K562 (cell line): ENCODE data around the gene NPTXR. TPM values are rescaled to one million over a fixed set of nuclear protein-coding genes. Genes with fewer than 3 reads are reported as not detected.

Experiments used
- ATAC-seq: fragments of 200-7000 bp; cut with Tn5 transposase; 3 replicates; pipeline ENCODE4 v1.9.1; 2020; ENCODE audit warnings: moderate library complexity
- BruUV-seq: library from RNA; stranded (reverse); fragments of 400-500 nt; replicated peaks from 2 replicates; lab custom pipeline; 2021; lab: Mats Ljungman, UMichigan
- CTCF ChIA-PET: fragments of 300-600 bp; formaldehyde crosslinking; extraction: SDS; loops from one replicate; lab custom pipeline; 2021; ENCODE audit warnings: low intra/inter-chr PET ratio; lab: Yijun Ruan, JAX
- POLR2A ChIA-PET: fragments of 300-600, 350-650 bp; sonication (Branson Sonifier 250); formaldehyde crosslinking; extraction: SDS; loops from one replicate; lab custom pipeline; 2021; ENCODE audit warnings: antibody characterized with exemption, inconsistent platforms; lab: Yijun Ruan, JAX
- DNase-seq, 4 experiments: peaks; one replicate each; pipeline versions ENCODE4 v3.0.0 to v3.0.0-alpha.2; 2011 to 2018; ENCODE audit warnings: low spot score in 3 of 4, mixed read lengths in 3 of 4; ENCODE audit errors: extremely low read depth in 1 of 4
- FAIRE-seq: peaks from 2 replicates; lab custom pipeline; 2011; peaks lifted over from hg19 to GRCh38; lab: Jason Lieb, UNC
- H2AFZ ChIP-seq: 2 replicates; pipeline ENCODE4 v1.6.0; 2011; ENCODE audit warnings: low read depth, low read length, control low read depth, inconsistent platforms
- H3K27ac ChIP-seq: fragments of 200-600 bp; 3 replicates; pipeline ENCODE4 v1.8.0; 2011; ENCODE audit warnings: low read depth, mild to moderate bottlenecking, control low read depth, inconsistent platforms, low read length, moderate library complexity, mixed read lengths; ENCODE audit errors: extremely low read depth
- H3K27me3 ChIP-seq, 2 experiments: fragments of 300-600 bp in 1 of 2; 2 replicates in 1 of 2; 3 replicates in 1 of 2; pipeline versions ENCODE4 v1.6.0 to v1.8.0; 2011; ENCODE audit warnings: inconsistent platforms in 2 of 2, low read length in 2 of 2, mild to moderate bottlenecking in 1 of 2, mixed read lengths in 1 of 2, moderate library complexity in 1 of 2; ENCODE audit not compliant: control insufficient read depth in 2 of 2, insufficient read depth in 2 of 2
- H3K36me3 ChIP-seq: fragments of 300-600 bp; 3 replicates; pipeline ENCODE4 v1.8.0; 2011; ENCODE audit warnings: mild to moderate bottlenecking, low read length, inconsistent platforms; ENCODE audit not compliant: control insufficient read depth, insufficient read depth
- H3K4me1 ChIP-seq, 2 experiments: fragments of 200-600 bp in 1 of 2; replicated peaks in 1 of 2; 2 replicates in 1 of 2; 3 replicates in 1 of 2; pipeline versions ENCODE4 v1.5.1 to v1.8.0; 2011; ENCODE audit warnings: inconsistent platforms in 2 of 2, low read length in 2 of 2, mild to moderate bottlenecking in 1 of 2, mixed read lengths in 1 of 2, moderate library complexity in 1 of 2; ENCODE audit not compliant: control insufficient read depth in 2 of 2, insufficient read depth in 2 of 2
- H3K4me2 ChIP-seq: 2 replicates; pipeline ENCODE4 v1.6.1; 2011; ENCODE audit warnings: low read length, control low read depth, inconsistent platforms, mixed read lengths; ENCODE audit not compliant: insufficient read depth
- H3K4me3 ChIP-seq: fragments of 200-600 bp; sonication (generic), shearing (Covaris generic); 2 replicates; pipeline ENCODE4 v1.5.1; 2016; ENCODE audit warnings: control low read depth, inconsistent platforms
- H3K79me2 ChIP-seq: fragments of 200-600 bp; 3 replicates; pipeline ENCODE4 v1.8.0; 2011; ENCODE audit warnings: low read length, inconsistent platforms; ENCODE audit not compliant: control insufficient read depth, insufficient read depth
- H3K9ac ChIP-seq, 2 experiments: 2 replicates each; pipeline versions ENCODE4 v1.6.0 to v1.6.1; 2011; ENCODE audit warnings: low read depth in 2 of 2, low read length in 2 of 2, control low read depth in 1 of 2, inconsistent platforms in 1 of 2, mild to moderate bottlenecking in 1 of 2, mixed read lengths in 1 of 2; ENCODE audit not compliant: insufficient read depth in 1 of 2
- H3K9me1 ChIP-seq: one replicate; pipeline ENCODE4 v1.6.0; 2011; ENCODE audit warnings: inconsistent platforms, mild to moderate bottlenecking, low read length, moderate library complexity; ENCODE audit not compliant: control insufficient read depth, insufficient read depth
- H3K9me3 ChIP-seq: replicated peaks from 2 replicates; pipeline ENCODE4 v1.5.1; 2011; ENCODE audit warnings: low read depth, low read length, inconsistent platforms; ENCODE audit not compliant: control insufficient read depth, insufficient read depth
- H4K20me1 ChIP-seq: replicated peaks from 2 replicates; pipeline ENCODE4 v1.6.1; 2011; ENCODE audit warnings: low read length, inconsistent platforms, mixed read lengths; ENCODE audit not compliant: control insufficient read depth, insufficient read depth
- CHD4 ChIP-seq: fragments of 200-600 bp; sonication (generic); IDR thresholded peaks from 3 replicates; pipeline ENCODE4 v1.6.1; 2012; ENCODE audit warnings: low read depth, mild to moderate bottlenecking, mixed read lengths, low read length, inconsistent platforms; ENCODE audit not compliant: insufficient read depth, insufficient replicate concordance, poor library complexity, severe bottlenecking
- CREBBP ChIP-seq: IDR thresholded peaks from one replicate; pipeline ENCODE4 v1.6.1; 2012; ENCODE audit warnings: low read depth, mild to moderate bottlenecking, control low read depth, inconsistent platforms, low read length
- ILF3 ChIP-seq: fragments of 450-650 bp; IDR thresholded peaks from 2 replicates; pipeline ENCODE4 v1.6.1; 2018; ENCODE audit warnings: antibody characterized with exemption, mild to moderate bottlenecking, moderate library complexity, borderline replicate concordance
- RB1 ChIP-seq: fragments of 450-650 bp; IDR thresholded peaks from 2 replicates; pipeline ENCODE4 v1.6.1; 2017; ENCODE audit warnings: low read depth, mild to moderate bottlenecking
- TGIF2 ChIP-seq: sonication (generic); formaldehyde crosslinking; IDR thresholded peaks from 2 replicates; pipeline ENCODE4 v1.8.1; 2022; ENCODE audit warnings: mild to moderate bottlenecking, missing genetic modification reagents, moderate library complexity
- U2AF2 ChIP-seq: fragments of 200-400 bp; formaldehyde crosslinking; optimal IDR thresholded peaks from 2 replicates; pipeline ENCODE3; 2017; ENCODE audit warnings: low read depth, mild to moderate bottlenecking, low read length
- ZBTB40 ChIP-seq, 2 experiments: fragments of 450-650 bp in 1 of 2; sonication (generic) in 1 of 2; formaldehyde crosslinking in 1 of 2; IDR thresholded peaks; 2 replicates each; pipeline versions ENCODE4 v1.7.1 to v1.9.0; 2016 to 2022; ENCODE audit warnings: inconsistent platforms in 1 of 2, mild to moderate bottlenecking in 1 of 2, missing genetic modification reagents in 1 of 2
- ZHX1 ChIP-seq: fragments of 150-350 bp; conservative IDR thresholded peaks from 2 replicates; pipeline ENCODE4 v1.6.1; 2014; ENCODE audit warnings: low read length
- ZNF431 ChIP-seq: sonication (generic); formaldehyde crosslinking; IDR thresholded peaks from 2 replicates; pipeline ENCODE4 v1.8.0; 2022; ENCODE audit warnings: mild to moderate bottlenecking, missing genetic modification reagents
- WGBS: fragments of 100-300 bp; shearing (Covaris generic); methylation state at CpG from one replicate; pipeline ENCODE4 v1.1.6; 2016; ENCODE audit warnings: low coverage, mixed read lengths; ENCODE audit not compliant: insufficient coverage; ENCODE audit errors: missing lambda C conversion rate; 5-methylcytosine and 5-hydroxymethylcytosine counted together
- in situ Hi-C: fragments of 300-500 bp; cut with MboI; formaldehyde crosslinking; loops from 4 replicates; pipeline ENCODE4 v1.15.0; 2018; ENCODE audit warnings: inconsistent platforms, mixed read lengths
- intact Hi-C: fragments of 100-400 bp; cut with micrococcal nuclease; formaldehyde crosslinking; loops from 2 replicates; pipeline ENCODE4 v1.14.2; 2022
- polyA plus RNA-seq, 8 experiments: library from polyadenylated mRNA; depleted of rRNA in 4 of 8; stranded (reverse) in 5 of 8; unstranded in 3 of 8; fragments of >200 nt; fragmentation: Nextera tagmentation in 2 of 8; fragmentation: Illumina TruSeq in 1 of 8; extraction: Ambion mirVana in 2 of 8; extraction: Trizol in 1 of 8; gene quantifications; 2 replicates each; pipeline versions ENCODE4 v1.2.1 to v1.2.3, GENCODE V29; 2011 to 2014; ENCODE audit warnings: inconsistent platforms in 1 of 8, missing spikeins in 1 of 8
- total RNA-seq, 7 experiments: library from RNA; depleted of rRNA in 6 of 7; stranded (reverse); fragments of >200 nt in 6 of 7; fragmentation: Illumina TruSeq in 2 of 7; extraction: Trizol in 2 of 7; gene quantifications; 2 replicates each; pipeline versions ENCODE4 v1.2.1 to v1.2.3, GENCODE V29; 2011 to 2021; ENCODE audit warnings: low replicate concordance in 1 of 7

The NPTXR gene
- total and polyA plus RNA-seq, 9 of the 15 experiments (the other 6 are each of a cell fraction or from before 2014, with no cell fraction given) = 0.01 to 3.1 (median 1.1) TPM

GRCh38 chr22:38829485-38829884, 14.3 kb downstream of the NPTXR start:
- 0 out of 2 replicates have a peak, but pooled peaks cover 3% of the 10 kb centered on the region for H4K20me1 ChIP-seq
- ATAC-seq (no peak), DNase-seq (no peak), FAIRE-seq (no peak)
- no peak overlapping the region for H3K4me3 ChIP-seq
- H3K9me1 ChIP-seq = no peaks in the 10 kb centered on the region
- H3K4me2 ChIP-seq = no peak overlapping the region
- no TSS peak for BruUV-seq
- 55% methylated on average over 3 of the region's 4 CpGs for WGBS
- no peaks in the 10 kb centered on the region for H3K27me3 ChIP-seq
- no peaks in the 10 kb centered on the region for H3K79me2 ChIP-seq
- POLR2A ChIA-PET = interaction anchor here (2.4 kb wide), 1 partner anchor 8 kb away, joined by 10 read pairs; no protein-coding TSS in a partner anchor
- H3K27ac ChIP-seq = no peak overlapping the region
- in situ Hi-C loops (no loop called here), intact Hi-C loops (no loop called here)
- no peak overlapping the region for H2AFZ ChIP-seq
- CTCF ChIA-PET = no interaction called here
- no peaks in the 10 kb centered on the region for H3K9me3 ChIP-seq
- no peak overlapping the region for H3K9ac ChIP-seq
- no peaks in the 10 kb centered on the region for H3K36me3 ChIP-seq
- peaks cover 0 to 5% of the 10 kb centered on the region in 2 experiments; a peak in 2 of 5 replicates for H3K4me1 ChIP-seq
- TF ChIP-seq RB1 (no peak), TGIF2 (CRISPR knock-in tag) (no peak), ZNF431 (CRISPR knock-in tag) (no peak), CREBBP (no peak), U2AF2 (no peak), ZHX1 (no peak), ILF3 (no peak), ZBTB40 (IDR thresholded peaks at IDR 0.05) (no peak), ZBTB40 (CRISPR knock-in tag; IDR thresholded peaks at IDR 0.05) (no peak), CHD4 (no peak)
